GM12878 (cell line): Measurements from ENCODE around the gene POP7. TPM values are rescaled to one million over a fixed set of nuclear protein-coding genes. Genes with fewer than 3 reads are reported as not detected.

ENCODE experiments used
- BCL11A ChIP-seq: IDR thresholded peaks from 2 replicates; pipeline ENCODE4 v1.6.1; 2011; ENCODE audit warnings: low read depth, low read length
- CREB1 ChIP-seq: IDR thresholded peaks from 2 replicates; pipeline ENCODE4 v1.6.1; 2012; ENCODE audit warnings: low read depth, mild to moderate bottlenecking, inconsistent platforms
- ELK1 ChIP-seq: IDR thresholded peaks from 2 replicates; pipeline ENCODE4 v1.6.1; 2012; ENCODE audit warnings: low read depth, low read length, improper control_type of control experiment
- EZH2 ChIP-seq: IDR thresholded peaks from 2 replicates; pipeline ENCODE4 v1.6.1; 2012; ENCODE audit warnings: low read depth, mild to moderate bottlenecking, control low read depth, inconsistent platforms, low read length, borderline replicate concordance; ENCODE audit not compliant: control insufficient read depth
- GABPA ChIP-seq: IDR thresholded peaks from 2 replicates; pipeline ENCODE4 v1.6.1; 2014; ENCODE audit warnings: antibody characterized with exemption, low read depth, mild to moderate bottlenecking, inconsistent platforms
- HDAC2 ChIP-seq: fragments of 200-600 bp; sonication (generic); IDR thresholded peaks from 2 replicates; pipeline ENCODE4 v1.6.1; 2017
- PML ChIP-seq: IDR thresholded peaks from 2 replicates; pipeline ENCODE4 v1.6.1; 2012; ENCODE audit warnings: low read length, inconsistent platforms
- POLR2AphosphoS2 ChIP-seq: IDR thresholded peaks from 2 replicates; pipeline ENCODE4 v1.6.1; 2011; ENCODE audit warnings: low read depth, mild to moderate bottlenecking, low read length, improper control_type of control experiment, moderate library complexity
- RELA ChIP-seq: fragments of 450-650 bp; IDR thresholded peaks from 2 replicates; pipeline ENCODE4 v1.8.0; 2014; ENCODE audit warnings: borderline replicate concordance; ENCODE audit not compliant: partially characterized antibody
- RUNX3 ChIP-seq: IDR thresholded peaks from 2 replicates; pipeline ENCODE4 v1.6.1; 2012; ENCODE audit warnings: low read length, inconsistent platforms
- TCF7 ChIP-seq: IDR thresholded peaks from 2 replicates; pipeline ENCODE4 v1.6.1; 2014; ENCODE audit warnings: antibody characterized with exemption, borderline replicate concordance
- ZBED1 ChIP-seq: IDR thresholded peaks from 2 replicates; pipeline ENCODE4 v1.6.1; 2016; ENCODE audit warnings: borderline replicate concordance
- ZZZ3 ChIP-seq: IDR thresholded peaks from 2 replicates; pipeline ENCODE4 v1.6.1; 2011; ENCODE audit warnings: low read depth; ENCODE audit not compliant: control insufficient read depth, insufficient read length
- polyA plus RNA-seq, 11 experiments: library from polyadenylated mRNA; depleted of rRNA in 4 of 11; unstranded in 6 of 11; stranded (reverse) in 5 of 11; fragments of >200 nt; fragmentation: Nextera tagmentation in 4 of 11; fragmentation: Illumina TruSeq in 1 of 11; extraction: Ambion mirVana in 4 of 11; extraction: Trizol in 1 of 11; gene quantifications; 1 replicate in 1 of 11; 2 replicates in 10 of 11; pipeline versions ENCODE4 v1.2.1 to v1.2.3, GENCODE V29; 2011 to 2016; ENCODE audit warnings: inconsistent platforms in 2 of 11, missing spikeins in 2 of 11, low read depth in 1 of 11
- total RNA-seq, 4 experiments: library from RNA; depleted of rRNA in 3 of 4; stranded (reverse); fragments of >200 nt in 3 of 4; fragmentation: Illumina TruSeq in 1 of 4; extraction: Trizol in 1 of 4; gene quantifications; 2 replicates each; pipeline versions ENCODE4 v1.2.1 to v1.2.3, GENCODE V29; 2013 to 2021

Gene POP7
- total and polyA plus RNA-seq, 10 of the 15 experiments (the other 5 are each of a cell fraction or from before 2014, with no cell fraction given) = 12.1 to 148 (median 51.7) TPM

DNA sequence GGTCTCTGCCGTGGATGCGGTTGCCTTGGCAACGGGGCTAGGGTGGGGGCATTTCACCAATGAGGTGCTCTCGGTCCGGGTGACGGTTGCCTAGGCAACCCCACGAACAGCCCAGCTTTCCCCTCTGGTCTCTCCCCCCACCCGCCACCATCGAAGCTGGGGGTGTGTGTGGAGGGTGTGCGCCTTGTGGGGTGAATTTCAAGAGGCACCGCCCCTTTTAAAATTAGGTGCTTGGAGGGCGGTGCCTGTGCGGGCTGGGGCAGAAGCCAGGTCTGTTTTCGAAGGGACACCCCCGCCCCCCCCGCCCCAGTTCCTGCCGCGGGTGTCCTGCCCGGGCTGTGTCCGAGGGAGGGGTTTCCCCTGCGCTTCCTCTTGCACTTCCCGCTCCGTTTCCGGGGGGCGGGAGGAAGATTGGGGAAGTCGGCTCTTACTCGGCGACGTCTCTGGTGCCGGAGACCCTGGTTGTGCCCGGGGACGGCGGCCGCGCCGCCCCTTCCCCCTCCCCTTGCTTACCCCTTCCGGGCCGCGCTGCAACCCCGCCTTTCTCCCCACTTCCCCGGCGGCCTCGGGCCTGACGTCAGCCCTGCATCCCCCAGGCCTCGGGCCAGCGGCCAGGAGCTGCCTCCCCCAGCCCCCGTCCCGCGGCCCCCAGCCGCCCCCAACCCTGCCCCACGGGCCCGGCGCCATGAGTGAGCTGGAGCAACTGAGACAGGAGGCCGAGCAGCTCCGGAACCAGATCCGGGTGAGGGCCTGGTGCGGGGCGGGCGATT lies 30.2 kb upstream of the POP7 start (continued):
- TF ChIP-seq TCF7 (no peak), RELA (no peak), CREB1 (peak; percentile 54), POLR2AphosphoS2 (no peak), ELK1 (no peak), RUNX3 (0 out of 2 replicates have a peak, but pooled peaks have one; percentile 32), ZBED1 (no peak), ZZZ3 (no peak), EZH2 (no peak), BCL11A (no peak), HDAC2 (no peak), PML (no peak), GABPA (no peak)
